Measurements from ENCODE around the gene ANKRD44.

Gene ANKRD44

DNA sequence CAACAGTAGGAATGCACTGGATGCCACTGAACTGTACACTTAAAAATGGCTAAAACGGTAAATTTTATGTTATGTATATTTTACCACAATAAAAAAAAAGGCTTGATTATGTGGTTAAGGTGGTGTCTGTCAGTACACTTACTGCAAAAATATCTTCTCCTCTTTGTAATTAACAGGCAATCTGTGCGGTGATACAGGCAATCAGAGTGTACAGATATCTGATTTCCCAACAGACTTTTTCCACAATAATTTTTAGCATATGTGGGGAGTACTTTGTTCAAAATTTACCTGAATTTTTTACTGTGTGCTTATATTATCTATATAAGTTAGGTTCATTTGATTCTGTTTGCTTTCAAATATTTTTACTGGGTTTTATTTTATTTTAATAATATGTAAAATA is 209.1 kb downstream of the ANKRD44 start:
- DNase-seq: no peak

DNA sequence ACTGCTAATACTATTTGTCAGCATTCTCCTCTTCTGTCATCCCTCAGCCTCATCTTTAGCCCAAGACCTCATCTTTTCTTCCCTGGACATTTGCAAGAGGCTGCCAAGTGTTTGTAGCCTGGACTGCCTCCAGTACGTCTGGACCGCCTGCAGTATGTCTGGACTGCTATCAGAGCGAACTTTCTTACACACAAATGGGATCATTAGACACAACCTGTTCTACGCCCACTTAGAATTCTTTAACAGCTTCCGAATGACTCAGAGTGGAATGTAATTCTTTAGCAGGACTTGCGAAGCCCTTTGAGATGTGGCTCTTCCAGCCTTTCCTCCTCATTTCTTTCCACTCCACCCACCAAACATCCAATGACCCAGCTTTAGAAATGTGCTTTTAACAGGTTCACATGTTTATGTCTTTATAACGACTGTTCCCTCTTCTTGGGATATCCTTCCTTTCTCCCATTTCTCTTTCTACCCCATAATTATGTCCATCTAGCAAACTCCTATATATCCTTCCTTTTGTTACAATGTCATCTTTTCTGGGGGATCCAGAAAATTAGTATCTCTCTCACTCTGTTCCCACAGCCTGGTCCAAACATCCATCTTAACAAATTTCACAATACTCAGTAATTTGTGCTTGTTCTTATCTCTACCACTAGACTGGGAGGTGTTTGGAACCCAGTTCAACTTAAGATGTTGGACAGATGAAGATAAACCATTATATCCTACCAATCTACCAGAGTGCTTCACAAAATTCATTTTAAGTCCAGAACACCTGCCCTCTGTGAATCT is 212.8 kb downstream of the ANKRD44 start:
- peak; percentile 66 for DNase-seq

DNA sequence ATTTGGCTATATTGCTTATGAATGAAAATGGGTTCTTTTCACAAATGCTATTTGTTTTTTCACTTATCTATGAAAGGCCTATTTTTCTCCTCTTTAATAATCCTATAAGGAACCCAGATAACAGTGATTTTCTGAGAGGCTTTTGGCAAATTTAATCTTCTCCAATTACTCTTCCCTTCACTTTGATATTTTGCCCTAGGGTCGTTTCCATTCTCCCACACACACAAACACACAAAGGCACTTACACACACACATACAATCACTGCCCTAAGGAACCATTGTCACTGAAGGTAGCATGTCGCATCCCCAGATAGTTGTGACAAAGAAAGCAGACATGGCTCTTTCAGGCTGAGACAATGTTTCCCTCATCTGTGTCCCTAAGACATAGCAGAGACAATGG is 213.9 kb downstream of the ANKRD44 start:
- no peak for DNase-seq

DNA sequence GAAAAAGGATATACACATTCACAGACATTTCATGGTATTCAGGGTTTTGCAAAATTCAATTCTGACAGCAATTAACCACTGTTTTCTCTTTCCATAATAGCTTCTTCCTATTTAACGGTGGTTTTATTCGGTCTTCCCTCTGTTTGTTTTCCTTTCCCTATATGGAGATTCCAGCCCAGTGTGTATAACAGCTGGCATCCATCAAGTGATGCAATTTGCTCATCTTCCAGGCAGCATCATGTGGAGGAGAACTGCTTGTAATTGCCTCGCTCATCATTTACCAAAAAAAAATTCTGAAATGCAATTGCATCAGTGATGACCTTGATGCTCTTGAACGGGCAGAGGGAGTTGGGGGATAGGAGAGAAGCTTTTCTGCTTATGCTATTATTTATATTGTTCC is 218.1 kb downstream of the ANKRD44 start:
- no peak for DNase-seq

GRCh38 chr2:197090742-197091367 is 219.7 kb downstream of the ANKRD44 start:
- DNase-seq: no peak

DNA sequence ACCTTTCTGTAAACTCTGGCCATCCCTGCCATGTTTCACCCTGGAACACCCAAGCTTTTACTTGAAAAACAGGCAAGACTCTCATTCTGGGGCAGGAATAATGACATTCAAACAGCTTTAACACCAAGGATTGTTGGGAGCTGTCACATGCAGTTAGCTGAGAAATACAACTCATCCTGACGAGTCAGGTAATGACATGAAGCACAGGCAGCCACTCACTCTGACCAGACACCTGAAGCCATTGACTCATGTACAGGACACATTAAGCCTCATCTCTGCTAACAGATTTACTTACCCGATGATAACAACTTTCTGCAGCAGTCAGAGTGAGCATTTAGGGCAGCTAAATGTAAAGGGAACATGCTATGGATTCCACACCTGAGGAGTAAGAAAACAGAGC is 220.9 kb downstream of the ANKRD44 start:
- DNase-seq: no peak

DNA sequence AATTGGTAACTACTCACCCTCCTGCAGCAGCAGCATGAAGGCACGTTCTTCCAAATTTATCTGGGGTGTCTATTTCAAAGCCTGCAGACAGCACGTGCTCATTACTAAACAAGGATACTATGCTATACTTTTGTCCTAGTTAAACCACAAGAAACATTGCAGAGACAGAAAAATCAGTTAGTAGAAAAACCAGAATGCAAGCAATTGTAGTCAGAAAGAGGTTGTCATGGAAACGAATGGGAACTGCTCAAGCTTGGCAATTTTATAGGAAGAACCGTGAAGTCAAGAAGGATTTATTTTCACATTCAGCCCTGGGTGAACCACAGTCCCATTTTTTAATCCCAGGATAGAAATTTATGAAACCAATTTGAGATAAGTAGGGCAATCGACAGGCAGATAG is 221.9 kb downstream of the ANKRD44 start:
- no peak for DNase-seq

- no peak for DNase-seq
Observed at GRCh38 chr2:197086500-197086899, 224.1 kb downstream of the ANKRD44 start.

- no peak for DNase-seq
Observed at GRCh38 chr2:197085665-197086064, 224.9 kb downstream of the ANKRD44 start.

DNA sequence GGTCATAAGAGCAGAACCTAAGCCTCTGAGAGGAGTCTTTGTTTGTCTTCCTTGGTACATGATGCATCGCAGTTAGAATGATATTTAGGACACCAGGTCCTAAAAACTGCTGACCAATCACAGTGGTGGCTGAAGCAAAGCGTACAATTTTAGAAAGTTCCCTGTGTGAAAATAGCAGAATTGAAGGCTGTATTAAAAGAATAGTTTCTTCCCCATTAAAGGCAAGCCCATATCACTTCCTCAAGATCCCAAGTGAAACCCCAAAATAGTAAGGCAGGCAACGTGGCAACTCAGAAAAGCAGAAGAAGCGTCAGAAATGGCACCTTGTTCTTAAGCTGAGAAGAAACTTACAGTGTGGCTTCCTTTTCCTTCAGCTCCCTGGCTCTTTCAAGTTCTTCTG is 229.3 kb downstream of the ANKRD44 start:
- no peak for DNase-seq

- no peak for DNase-seq
Observed at GRCh38 chr2:197080578-197081216, 229.9 kb downstream of the ANKRD44 start.

DNA sequence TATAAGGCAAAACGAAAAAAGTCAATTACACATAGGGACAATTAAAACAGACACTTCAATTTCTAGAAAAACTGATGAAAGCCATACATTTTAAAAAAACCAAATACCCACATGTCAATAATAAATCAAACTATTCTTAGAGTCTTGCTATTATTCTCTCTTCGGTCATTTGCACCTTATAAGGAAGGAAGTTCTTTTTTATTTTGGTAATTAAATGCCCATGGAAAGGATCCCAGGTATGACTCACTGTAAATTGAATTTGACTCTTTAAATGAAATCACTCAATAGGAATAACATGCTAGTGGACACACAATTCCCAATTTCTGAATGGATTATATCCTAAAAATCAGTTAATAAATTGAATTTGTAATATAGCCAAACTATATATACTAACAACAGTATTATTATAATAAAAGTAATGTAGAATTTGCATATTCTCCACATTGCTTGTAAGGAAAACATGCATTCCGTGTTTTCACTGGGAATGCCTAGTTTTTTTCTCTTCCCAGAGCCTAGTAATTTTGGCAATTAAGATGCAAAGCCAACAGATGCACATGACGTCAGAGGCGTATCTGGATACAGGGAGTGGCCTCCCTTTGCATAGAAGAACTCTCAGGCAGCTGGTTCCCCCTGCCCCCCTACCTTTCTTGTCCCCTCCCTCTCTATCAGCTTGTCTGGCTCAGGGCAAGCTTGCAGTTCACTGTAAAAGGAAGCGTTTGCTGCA is 230.6 kb downstream of the ANKRD44 start:
- DNase-seq: no peak

DNA sequence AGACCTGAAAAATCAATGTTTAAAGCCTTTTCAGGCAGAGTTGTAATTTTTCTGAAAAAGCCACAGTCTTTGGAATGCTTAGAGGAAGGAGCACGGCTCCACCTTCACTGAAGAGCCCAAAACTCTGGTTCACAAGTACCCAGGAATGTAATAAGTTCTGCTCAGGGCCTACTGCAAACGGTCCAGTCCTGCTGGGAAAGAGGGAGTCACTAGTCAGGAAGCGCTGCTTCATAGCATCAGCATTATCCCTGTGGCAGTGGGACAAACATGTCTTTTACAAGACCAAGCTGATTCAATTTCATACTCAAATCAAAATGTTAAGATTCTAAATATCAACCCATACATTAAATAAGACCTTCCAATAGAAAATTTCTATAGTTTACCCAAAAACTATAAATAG is 231.2 kb downstream of the ANKRD44 start:
- DNase-seq: no peak

GRCh38 chr2:197078535-197078934 is 232.0 kb downstream of the ANKRD44 start:
- no peak for DNase-seq

DNA sequence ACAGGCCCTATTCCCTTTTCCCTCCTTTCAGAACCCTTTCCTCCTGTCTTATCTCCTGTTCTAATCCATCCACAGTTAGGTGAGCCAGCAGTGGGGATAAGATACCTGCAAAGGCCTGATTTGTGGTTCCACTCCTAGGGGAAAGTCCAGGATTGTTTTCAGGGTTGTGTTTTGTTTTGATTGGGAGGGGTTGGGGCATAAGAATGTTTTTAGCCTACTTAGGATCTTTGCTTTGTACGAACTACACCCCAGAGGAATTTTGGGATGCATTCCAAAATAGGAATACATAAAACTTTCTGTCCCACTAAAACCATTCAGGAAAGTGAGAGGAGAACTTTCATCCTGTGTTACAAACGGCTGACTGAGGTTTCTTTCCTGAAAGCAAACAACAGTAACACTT is 233.2 kb downstream of the ANKRD44 start:
- no peak for DNase-seq

GRCh38 chr2:197076652-197077051 is 233.9 kb downstream of the ANKRD44 start:
- no peak for DNase-seq

DNA sequence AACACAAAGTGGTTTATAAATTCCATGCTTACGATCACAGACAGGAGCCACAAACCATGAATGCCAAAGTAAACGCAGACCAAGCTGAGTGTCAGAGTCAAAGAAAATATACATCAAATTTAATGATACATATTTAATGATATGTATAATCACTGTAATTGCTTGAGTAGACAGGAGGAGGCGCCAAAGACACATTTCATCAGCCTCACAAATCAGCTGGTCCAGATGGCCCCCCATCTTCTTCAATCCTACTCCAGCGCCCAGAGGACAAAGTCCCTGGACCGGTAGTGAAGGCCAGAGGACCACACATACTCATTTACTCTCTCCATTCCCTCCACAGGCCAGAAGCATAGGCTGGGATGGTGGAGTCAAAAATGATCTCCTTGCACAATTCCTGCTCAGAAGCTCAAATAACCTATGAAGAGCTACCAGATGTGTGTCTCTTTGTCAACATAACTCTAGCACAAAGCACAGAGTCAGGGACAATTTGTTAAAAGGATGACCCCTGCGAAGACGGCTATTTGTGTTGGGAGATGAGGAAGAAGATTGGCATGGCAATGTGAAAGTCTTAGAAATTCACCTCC is 234.7 kb downstream of the ANKRD44 start:
- no peak for DNase-seq

DNA sequence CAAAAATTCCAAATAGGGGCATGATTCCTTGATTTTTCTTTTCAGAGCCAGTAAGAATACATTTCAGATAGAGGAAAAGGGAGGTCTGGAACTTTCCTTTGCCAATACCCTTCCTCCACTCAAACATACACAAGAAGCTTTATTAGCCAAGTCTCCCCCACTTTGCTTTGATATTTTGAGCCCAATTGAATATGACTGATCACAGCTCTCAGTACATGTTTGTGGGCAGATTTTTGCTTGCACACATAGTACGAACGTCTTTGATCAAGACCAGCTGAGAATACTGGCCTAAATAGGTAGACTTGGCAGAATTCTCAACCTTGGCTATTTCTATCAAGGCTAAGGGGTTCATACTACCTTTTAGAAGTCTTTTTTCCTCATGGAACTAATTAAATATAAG is 235.3 kb downstream of the ANKRD44 start:
- no peak for DNase-seq

DNA sequence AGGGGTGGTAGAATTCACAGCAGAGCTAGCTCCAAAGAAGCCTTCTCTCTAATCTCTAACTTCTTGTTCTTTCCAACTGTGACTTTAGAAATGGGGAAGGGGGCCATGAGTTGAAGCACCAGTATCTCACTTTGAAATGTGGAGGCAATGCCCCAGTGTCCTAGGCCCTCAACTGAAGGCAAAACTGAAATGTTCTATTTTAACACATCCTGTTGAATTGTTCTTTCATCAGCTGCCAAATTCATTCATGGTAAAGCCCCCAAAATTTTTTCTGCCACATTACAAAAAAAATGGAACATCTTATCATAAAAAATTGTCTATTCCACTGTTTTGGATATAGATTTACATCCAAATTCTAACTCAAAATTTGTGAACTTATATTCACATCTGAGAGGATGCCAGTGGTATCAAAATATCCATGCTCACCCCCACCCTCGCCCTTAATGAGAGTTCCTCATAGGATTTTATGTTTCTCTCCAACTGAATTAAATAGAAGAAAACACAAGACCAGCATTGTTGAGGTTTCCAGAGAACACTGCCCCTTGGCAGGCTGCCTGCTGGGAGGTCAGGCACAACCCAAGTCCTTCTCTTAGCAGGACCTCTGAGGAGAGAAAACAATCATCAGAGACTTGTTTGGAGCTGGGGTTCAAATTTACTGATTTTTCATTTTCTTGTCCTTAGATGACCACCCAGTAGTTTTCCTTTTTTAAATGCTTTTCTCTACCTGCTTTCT is 236.7 kb downstream of the ANKRD44 start:
- DNase-seq: no peak

- no peak for DNase-seq
Observed at GRCh38 chr2:197073270-197073669, 237.3 kb downstream of the ANKRD44 start.

- no peak for DNase-seq
Observed at GRCh38 chr2:197072533-197072932, 238.0 kb downstream of the ANKRD44 start.

GRCh38 chr2:197071790-197072436 is 238.7 kb downstream of the ANKRD44 start:
- DNase-seq: no peak

All from right forelimb (tissue), 1 donor.